ENCODE results near the gene PLEKHG4. TPM values are rescaled to one million over a fixed set of nuclear protein-coding genes. Genes with fewer than 3 reads are reported as not detected.

PLEKHG4 gene
- total RNA-seq, 1 donor from 2014 or later: 9.5 TPM

DNA sequence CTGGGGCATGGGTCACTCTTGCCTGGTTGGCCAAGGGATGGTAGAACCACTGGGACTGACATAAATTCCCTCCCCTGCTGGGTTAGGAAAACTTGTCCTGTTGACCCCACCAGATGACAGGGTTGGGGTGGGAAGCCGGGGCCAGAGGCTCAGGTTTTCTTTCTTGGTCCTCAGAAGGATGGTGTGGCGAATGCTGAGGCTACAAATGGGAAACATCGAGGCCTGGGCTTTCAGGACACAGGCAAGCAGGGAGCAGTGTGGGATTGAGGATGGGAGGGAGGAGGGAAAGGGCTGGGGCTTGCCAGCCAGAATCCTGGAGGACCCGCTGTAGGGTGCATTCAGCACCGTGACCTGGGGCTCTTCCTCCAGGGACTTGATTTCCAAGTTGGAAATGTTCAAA is 14.5 kb upstream of the PLEKHG4 start:
- no peak overlapping the region for H3K4me3 Mint-ChIP-seq (ENCODE audit: unreplicated experiment)
- no peak for TF ChIP-seq CTCF (IDR thresholded peaks at IDR 0.05; ENCODE audit: unreplicated experiment)
- no peak overlapping the region for H3K27ac Mint-ChIP-seq (ENCODE audit: unreplicated experiment)
- peaks cover 18% of the 10 kb centered on the region for H3K4me1 Mint-ChIP-seq (ENCODE audit: unreplicated experiment)
- no peak for DNase-seq (ENCODE audit: low spot score)
- H3K36me3 Mint-ChIP-seq (ENCODE audit: low read depth, unreplicated experiment): peaks cover 4% of the 10 kb centered on the region
- no peaks in the 10 kb centered on the region for H3K9me3 Mint-ChIP-seq (ENCODE audit: unreplicated experiment)
- H3K27me3 Mint-ChIP-seq (ENCODE audit: unreplicated experiment): peaks cover 14% of the 10 kb centered on the region

DNA sequence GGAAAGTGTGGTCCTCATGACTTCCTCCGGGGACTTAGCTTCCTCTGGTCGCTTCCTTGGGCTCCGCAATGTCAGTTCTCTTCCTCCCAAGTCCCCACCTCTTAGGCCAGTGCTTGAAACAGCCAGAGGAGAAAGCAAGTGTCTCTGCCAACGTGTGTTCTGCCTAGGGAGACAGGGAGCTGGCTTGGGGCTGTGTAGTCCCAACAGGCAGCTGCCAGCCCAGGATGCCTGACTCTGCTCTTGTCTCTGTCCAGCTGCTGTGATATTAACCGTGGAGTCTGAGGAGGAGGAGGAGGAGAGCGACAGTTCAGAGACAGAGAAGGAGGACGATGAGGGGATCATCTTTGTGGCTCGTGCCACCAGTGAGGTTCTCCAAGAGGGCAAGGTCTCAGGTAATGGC is 13.5 kb upstream of the PLEKHG4 start:
- H3K27ac Mint-ChIP-seq (ENCODE audit: unreplicated experiment): peak overlapping the region; percentile 52
- H3K36me3 Mint-ChIP-seq (ENCODE audit: low read depth, unreplicated experiment): no peaks in the 10 kb centered on the region
- peaks cover 15% of the 10 kb centered on the region for H3K4me1 Mint-ChIP-seq (ENCODE audit: unreplicated experiment)
- no peak for DNase-seq (ENCODE audit: low spot score)
- H3K4me3 Mint-ChIP-seq (ENCODE audit: unreplicated experiment): peak overlapping the region; percentile 49
- no peaks in the 10 kb centered on the region for H3K9me3 Mint-ChIP-seq (ENCODE audit: unreplicated experiment)
- H3K27me3 Mint-ChIP-seq (ENCODE audit: unreplicated experiment): peaks cover 14% of the 10 kb centered on the region
- no peak for TF ChIP-seq CTCF (IDR thresholded peaks at IDR 0.05; ENCODE audit: unreplicated experiment)

- Mint-ChIP-seq H3K27me3 (ENCODE audit: unreplicated experiment) (peaks cover 7% of the 10 kb centered on the region), H3K36me3 (ENCODE audit: low read depth, unreplicated experiment) (no peaks in the 10 kb centered on the region), H3K4me1 (ENCODE audit: unreplicated experiment) (peaks cover 15% of the 10 kb centered on the region), H3K9me3 (ENCODE audit: unreplicated experiment) (no peaks in the 10 kb centered on the region), H3K4me3 (ENCODE audit: unreplicated experiment) (no peak overlapping the region), H3K27ac (ENCODE audit: unreplicated experiment) (no peak overlapping the region)
- no peak for DNase-seq (ENCODE audit: low spot score)
- no peak for TF ChIP-seq CTCF (IDR thresholded peaks at IDR 0.05; ENCODE audit: unreplicated experiment)
Measured at GRCh38 chr16:67268136-67268579, 11.2 kb upstream of the PLEKHG4 start.

- no peak for TF ChIP-seq CTCF (IDR thresholded peaks at IDR 0.05; ENCODE audit: unreplicated experiment)
- no peak for DNase-seq (ENCODE audit: low spot score)
Measured at GRCh38 chr16:67269766-67270165, 9.6 kb upstream of the PLEKHG4 start.

GRCh38 chr16:67270931-67271338 is 8.4 kb upstream of the PLEKHG4 start:
- no peak for DNase-seq (ENCODE audit: low spot score)
- no peak overlapping the region for H3K27ac Mint-ChIP-seq (ENCODE audit: unreplicated experiment)
- TF ChIP-seq CTCF (IDR thresholded peaks at IDR 0.05; ENCODE audit: unreplicated experiment): no peak
- no peaks in the 10 kb centered on the region for H3K36me3 Mint-ChIP-seq (ENCODE audit: low read depth, unreplicated experiment)
- H3K4me1 Mint-ChIP-seq (ENCODE audit: unreplicated experiment): peaks cover 4% of the 10 kb centered on the region
- no peaks in the 10 kb centered on the region for H3K9me3 Mint-ChIP-seq (ENCODE audit: unreplicated experiment)
- peaks cover 3% of the 10 kb centered on the region for H3K27me3 Mint-ChIP-seq (ENCODE audit: unreplicated experiment)
- no peak overlapping the region for H3K4me3 Mint-ChIP-seq (ENCODE audit: unreplicated experiment)

More at GRCh38 chr16:67269766-67270165, 9.6 kb upstream of the PLEKHG4 start:
- no peak overlapping the region for H3K4me3 Mint-ChIP-seq (ENCODE audit: unreplicated experiment)
- H3K27ac Mint-ChIP-seq (ENCODE audit: unreplicated experiment): no peak overlapping the region
- peaks cover 4% of the 10 kb centered on the region for H3K27me3 Mint-ChIP-seq (ENCODE audit: unreplicated experiment)
- H3K36me3 Mint-ChIP-seq (ENCODE audit: low read depth, unreplicated experiment): no peaks in the 10 kb centered on the region
- peaks cover 8% of the 10 kb centered on the region for H3K4me1 Mint-ChIP-seq (ENCODE audit: unreplicated experiment)
- H3K9me3 Mint-ChIP-seq (ENCODE audit: unreplicated experiment): no peaks in the 10 kb centered on the region

Measured in endothelial cell (in vitro differentiated cells).